ENCODE results near the gene PPT1.
"Not testable (repeated sequence)": the region's sequence is repeated elsewhere in the genome, so short reads cannot be mapped to it uniquely, and the experiment has no call there.

PPT1 gene

GRCh38 chr1:40056519-40057309 lies 40.3 kb downstream of the PPT1 start:
- DNase-seq (ENCODE audit: low read depth): no peak

DNA sequence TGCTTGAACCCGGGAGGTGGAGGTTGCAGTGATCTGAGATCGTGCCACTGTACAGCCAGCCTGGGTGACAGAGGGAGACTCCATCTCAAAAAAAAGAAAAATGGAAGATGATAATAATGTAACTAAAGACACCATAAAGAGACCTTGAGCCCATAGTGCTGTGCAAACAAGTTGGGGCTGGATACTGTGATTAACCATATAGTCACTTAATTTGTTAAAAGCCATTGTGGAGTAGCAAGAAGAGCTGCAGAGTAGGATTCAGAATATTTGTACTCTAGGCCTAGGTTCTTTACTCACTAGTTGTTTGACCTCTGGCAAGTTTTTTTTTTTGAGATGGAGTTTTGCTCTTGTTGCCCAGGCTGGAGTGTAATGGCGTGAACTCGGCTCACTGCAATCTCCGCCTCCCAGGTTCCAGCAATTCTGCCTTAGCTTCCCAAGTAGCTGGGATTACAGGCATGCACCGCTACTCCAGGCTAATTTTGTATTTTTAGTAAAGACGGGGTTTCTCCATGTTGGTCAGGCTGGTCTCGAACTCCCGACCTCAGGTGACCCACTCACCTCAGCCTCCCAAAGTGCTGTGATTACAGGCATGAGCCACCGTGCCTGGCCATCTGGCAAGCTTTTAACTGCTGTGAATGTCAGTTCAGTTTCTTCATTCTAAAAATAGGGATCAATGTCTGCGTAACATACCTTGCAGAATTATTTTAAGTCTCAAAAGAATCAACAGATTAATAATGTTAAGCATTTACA lies 43.7 kb downstream of the PPT1 start:
- no peak for DNase-seq (ENCODE audit: low read depth)

DNA sequence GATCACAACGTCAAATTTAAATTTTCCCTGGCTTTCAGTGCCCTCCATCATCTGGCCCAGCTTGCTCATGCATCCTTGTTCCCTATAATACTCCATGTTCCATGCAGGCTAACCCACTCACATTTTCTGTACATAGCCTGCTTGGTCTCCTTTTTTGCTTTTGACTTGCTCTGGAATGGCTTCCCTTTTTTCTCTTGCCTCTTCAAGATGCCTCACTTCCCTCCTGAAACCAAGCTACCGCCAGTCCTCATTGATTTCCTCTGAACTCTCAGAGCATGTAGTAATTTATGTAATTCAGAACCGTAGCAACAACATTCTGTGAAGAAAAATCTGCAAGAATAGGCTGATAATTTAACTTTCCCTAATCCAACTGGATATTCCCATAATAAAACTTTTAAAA lies 46.2 kb downstream of the PPT1 start:
- no peak for DNase-seq (ENCODE audit: low read depth)

DNA sequence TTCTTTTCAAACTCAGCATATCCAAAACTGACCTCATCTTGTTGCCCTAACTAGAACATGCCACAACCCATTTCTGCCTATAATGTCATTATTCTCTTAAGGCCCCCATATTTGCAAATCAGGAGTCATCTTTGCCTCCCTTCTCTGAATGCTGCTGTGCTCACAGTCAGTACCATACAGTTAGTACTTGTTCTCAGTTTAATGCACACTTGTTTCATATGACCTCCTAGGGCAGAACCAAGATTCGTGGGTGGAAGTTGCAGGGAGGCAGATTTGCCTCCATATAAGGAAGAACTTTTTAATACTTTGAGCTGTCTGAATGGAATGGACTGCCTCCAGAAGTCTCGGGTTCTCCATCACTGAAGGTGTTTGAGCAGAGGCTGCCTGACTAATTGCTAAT lies 47.3 kb downstream of the PPT1 start:
- no peak for DNase-seq (ENCODE audit: low read depth)

- DNase-seq (ENCODE audit: low read depth): no peak
Observed at GRCh38 chr1:40047769-40048168, 49.3 kb downstream of the PPT1 start.

- DNase-seq (ENCODE audit: low read depth): no peak
Observed at GRCh38 chr1:40047276-40047675, 49.8 kb downstream of the PPT1 start.

DNA sequence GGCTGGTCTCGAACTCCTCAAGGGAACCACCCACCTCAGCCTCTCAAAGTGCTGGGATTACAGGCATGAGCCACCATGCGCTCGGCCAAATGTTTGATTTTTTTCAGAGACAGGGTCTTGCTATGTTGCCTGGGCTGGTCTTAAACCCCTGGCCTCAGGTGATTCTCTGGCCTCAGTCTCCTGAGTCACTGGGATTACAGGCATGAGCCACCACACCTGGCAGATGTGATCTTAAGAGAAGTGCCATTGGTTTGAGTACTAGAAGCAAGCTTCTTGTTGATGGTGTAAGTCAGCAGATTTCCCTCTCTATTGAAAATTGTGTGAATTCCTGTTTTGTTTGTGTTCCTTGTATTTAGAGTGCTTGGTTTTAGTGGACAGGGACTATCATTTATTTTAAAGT lies 51.3 kb downstream of the PPT1 start:
- DNase-seq (ENCODE audit: low read depth): no peak

- DNase-seq (ENCODE audit: low read depth): no peak
Observed at GRCh38 chr1:40045182-40045581, 51.9 kb downstream of the PPT1 start.

DNA sequence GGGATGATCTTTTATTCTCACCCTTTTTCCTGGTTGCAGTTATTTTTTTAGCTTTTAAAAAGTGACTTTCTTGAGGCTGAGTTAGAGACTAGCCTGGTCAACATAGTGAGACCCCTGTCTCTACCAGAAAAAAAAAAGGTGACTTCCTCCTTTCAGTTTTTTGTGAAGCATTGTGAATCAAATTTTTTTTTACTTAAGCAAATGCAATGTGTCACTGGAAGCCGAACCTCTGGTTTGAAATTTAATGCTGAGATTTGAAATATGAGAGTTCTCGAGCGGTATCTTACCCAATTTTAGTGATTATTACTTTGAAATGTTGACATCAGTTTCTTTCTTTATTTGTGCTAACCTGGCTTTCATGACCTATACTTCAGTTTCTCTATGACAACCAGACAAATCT lies 52.9 kb downstream of the PPT1 start:
- DNase-seq (ENCODE audit: low read depth): no peak

- DNase-seq (ENCODE audit: low read depth): no peak
Observed at GRCh38 chr1:40042341-40042740, 54.7 kb downstream of the PPT1 start.

GRCh38 chr1:40041466-40041838 lies 55.6 kb downstream of the PPT1 start:
- DNase-seq (ENCODE audit: low read depth): no peak

DNA sequence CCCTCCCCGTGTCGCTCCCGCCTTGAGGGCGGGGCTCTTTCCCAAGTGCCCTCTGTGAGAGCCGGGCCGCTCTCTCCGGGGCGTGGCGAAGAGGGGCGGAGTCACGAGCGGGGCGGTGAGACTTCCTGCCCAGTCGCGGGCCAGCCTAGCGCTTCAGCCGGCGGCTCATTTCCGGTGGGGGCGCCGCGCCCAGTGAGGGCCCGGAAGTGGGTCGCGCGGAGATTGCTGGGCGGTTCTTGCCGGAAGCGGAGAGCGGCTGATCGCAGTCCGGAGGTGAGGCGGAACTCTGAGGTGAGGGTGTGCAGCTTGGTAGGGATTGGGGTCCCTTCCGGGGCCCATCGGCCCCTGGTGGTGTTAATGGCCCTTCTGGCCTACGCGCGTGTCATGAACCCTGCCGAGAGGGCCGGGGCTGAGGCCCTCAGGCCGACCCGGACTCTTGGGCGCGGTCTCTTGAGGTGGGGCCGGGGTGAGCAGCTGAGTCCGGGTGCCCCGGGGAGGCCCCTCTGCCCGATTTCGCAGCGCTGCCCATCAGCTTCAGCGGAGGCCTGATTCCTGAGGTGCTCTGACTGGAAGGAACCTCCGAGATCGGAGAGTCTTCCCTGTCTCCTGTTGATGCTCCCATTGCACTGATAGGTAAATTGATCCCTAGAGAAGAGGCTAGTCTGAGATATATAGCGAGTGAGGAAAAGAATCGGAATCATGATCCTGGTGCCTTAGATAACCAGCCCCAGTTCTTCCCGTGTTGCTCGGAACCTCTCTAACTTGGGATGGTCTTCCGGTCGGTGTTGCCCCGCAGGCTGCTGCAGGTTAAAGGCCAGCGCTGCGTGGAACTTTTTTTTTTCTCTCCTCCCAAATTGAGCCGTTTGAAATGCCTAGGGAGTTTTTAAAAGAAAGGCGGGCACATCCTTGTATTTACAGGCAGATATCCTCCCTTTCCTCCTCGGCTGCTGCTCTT lies 56.3 kb downstream of the PPT1 start, which contains the start of gene CAP1:
TSS of gene CAP1 (plus strand) at position 219 of the 955 bp plus-strand sequence. CDS start 18,618 bp downstream, outside the sequence.
- peak; percentile 100 for DNase-seq (ENCODE audit: low read depth)

DNA sequence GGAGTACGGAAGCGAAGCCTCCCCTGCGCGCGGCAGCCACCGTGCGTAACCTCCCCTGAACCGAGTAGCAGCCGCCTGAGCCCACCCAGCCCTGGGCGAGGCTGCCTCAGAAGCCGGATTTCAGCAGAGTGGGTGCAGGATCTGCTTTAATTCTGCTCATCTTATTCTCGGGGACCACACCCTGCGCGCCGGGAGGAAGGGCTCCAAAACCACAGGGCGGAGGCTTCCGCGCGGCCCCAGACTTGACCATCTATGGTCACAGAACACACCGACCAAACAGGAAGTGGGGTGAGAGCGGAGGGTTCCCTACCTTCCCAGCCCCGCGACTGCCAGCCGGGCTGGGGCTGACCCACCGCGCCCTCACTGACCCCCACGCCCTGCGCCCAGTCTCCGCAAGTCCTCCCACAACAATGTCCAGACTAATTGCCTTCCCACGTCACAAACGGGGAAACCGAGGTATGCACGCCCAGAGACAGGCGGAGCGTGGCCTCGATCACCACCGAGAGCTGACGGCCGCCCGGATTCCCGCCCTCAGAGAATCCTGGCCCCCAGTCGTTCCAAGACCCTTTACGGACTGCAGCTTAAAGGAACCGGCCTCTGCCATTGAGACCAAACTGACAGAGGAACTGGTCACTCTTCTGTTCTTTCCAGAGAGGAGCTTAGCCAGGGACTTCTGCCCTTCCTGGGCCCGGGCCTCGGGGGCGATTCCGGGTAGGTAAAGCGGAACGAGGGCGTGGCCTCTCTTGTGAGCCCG lies 57.1 kb downstream of the PPT1 start:
- peak; percentile 49 for DNase-seq (ENCODE audit: low read depth)

- no peak for DNase-seq (ENCODE audit: low read depth)
Observed at GRCh38 chr1:40039245-40039756, 57.8 kb downstream of the PPT1 start.

GRCh38 chr1:40038697-40039096 lies 58.4 kb downstream of the PPT1 start:
- no peak for DNase-seq (ENCODE audit: low read depth)

DNA sequence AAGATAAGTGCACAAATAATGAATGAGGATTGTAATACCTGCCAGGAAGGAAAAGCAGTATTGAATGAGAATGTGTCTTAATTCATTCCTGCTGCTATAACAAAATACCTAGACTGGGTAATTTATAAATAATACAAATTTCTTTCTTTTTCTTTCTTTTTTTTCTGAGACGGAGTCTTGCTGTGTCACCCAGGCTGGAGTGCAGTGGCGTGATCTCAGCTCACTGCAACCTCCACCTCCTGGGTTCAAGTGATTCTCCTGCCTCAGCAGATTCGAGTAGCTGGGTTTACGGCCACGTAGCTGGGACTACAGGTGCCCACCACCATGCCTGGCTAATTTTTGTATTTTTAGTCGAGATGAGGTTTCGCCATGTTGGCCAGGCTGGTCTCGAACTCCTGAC lies 59.8 kb downstream of the PPT1 start:
- DNase-seq (ENCODE audit: low read depth): not testable (repeated sequence)

GRCh38 chr1:40036574-40036973 lies 60.5 kb downstream of the PPT1 start:
- no peak for DNase-seq (ENCODE audit: low read depth)

- no peak for DNase-seq (ENCODE audit: low read depth)
Observed at GRCh38 chr1:40034869-40035268, 62.2 kb downstream of the PPT1 start.

DNA sequence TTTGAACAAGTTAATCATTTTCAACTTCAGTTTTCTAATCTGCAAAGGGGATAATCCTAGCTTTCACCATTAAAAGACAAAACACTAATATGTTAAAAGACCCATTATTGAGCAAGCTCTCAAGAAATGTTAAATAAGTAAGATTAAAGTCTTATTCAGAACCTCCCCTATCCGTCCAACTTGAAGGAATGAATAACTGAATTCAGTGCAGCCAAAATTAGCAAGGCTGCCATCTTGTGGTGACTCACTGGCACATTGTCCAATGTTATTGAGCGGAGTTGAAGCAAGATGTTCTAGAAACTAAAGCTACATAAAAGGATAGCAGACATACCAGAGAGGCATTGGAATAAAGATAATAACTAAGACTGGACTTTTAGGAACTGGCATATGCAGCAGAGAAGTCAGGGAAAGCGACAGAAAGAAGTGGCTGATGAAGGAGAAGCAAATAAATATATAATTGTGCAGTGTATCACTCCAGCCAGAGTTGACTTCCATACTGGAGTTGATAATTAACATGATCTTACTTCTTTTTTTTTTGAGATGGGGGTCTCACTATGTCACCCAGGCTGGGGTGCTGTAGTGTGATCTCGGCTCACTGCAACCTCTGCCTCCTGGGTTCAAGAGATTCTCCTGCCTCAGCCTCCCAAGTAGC lies 64.7 kb downstream of the PPT1 start:
- DNase-seq (ENCODE audit: low read depth): no peak

DNA sequence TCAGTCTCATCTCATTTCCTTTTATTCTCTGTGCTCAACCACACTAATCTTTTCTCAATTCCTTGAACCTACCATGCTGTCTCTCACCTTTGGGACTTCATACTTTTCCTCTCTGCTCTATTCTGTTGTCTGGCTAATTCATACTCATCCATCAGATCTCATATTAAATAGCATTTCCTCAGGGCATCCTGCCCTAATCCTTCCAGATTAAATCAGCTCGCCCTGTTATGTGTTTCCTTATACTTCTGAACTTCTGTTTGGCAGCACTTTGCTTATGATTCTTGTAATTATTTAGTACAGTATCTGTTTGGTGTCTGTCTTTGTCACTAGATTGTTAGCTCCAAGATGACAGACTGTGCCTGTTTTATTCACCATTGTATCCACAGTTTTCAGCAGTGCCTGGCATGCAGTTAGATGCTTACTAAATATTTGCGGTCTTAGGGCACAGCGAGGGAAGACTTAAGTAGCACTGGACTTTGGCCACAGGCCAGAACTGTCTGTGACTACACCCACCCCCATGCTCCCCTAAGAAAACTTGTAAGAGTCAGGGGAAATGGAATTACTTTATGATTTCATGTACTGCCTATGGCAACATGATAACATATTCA lies 66.4 kb downstream of the PPT1 start:
- DNase-seq (ENCODE audit: low read depth): no peak

All from activated T-helper 9 cell treated with anti-CD3 and anti-CD28 coated beads, Interleukin-2, amount 50 U/mL, for 16 hours (primary cell).